ENCODE measurements around the gene RNF207.

RNF207 gene

DNA sequence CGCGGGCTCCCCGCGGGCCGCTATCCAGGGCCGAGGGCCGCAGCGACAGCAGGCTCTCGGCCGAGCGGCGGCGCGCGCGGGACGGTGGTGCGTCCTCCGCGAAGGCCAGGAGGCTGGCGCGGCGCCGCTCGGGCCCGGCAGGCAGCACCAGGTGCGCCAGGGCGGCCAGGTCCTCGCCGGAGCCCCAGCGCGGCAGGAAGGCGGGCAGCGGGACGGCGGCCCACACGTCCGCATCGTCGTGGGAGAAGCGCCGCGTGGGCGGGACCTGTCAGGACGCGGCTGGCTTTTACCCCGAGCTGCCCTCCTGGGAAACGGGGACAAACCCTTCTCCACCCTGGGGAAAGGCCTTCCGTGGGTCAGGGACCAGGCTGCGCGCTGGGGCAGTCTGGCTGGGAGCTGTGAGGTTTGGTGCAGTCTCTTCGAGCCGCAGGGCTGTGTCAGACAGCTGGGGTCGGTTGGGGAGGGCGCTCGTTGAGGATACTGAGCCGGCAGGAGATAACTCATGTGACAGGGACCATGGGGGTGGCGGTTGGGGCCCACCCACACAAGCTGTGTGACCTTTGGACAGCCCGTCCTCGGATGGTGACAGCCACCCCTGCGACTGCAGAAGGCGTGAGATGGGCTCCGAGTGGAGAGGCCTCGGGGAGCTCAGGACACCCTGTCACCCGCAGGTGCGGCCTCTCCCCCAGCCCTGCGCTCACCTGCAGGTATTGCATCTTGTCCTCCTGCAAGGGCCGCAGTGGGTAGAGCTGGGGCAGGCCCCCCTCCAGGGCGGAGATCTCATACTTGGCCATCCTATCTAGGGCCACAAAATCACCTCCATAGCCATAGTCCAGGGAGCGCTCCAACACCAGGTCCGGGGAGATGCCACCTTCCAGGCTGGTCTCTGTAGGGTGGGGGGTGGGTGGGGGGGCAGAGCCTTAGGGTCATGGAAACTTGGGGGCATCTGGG lies 44.1 kb downstream of the RNF207 start:
- no peak for DNase-seq (ENCODE audit: low read depth in 2 of 2)

DNA sequence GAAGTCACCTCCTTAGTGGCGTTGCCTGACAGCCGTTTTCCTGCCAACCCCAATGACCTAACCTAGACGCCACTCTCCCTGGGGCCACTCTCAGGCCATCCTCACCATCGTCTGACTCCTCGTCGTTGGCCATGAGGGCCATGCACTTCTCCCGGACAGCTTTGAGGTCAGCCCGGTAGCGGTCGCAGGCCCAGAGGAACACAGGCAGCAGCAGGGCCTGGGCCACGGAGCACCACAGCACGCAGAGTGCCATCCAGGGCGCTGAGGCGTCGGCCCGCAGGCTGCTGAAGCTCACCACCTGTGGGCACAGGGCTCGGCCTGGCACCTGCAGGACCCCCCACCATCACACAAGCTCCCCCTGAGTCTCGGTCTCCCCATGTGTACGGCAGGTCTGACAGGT lies 45.3 kb downstream of the RNF207 start:
- no peak for DNase-seq (ENCODE audit: low read depth in 2 of 2)

DNA sequence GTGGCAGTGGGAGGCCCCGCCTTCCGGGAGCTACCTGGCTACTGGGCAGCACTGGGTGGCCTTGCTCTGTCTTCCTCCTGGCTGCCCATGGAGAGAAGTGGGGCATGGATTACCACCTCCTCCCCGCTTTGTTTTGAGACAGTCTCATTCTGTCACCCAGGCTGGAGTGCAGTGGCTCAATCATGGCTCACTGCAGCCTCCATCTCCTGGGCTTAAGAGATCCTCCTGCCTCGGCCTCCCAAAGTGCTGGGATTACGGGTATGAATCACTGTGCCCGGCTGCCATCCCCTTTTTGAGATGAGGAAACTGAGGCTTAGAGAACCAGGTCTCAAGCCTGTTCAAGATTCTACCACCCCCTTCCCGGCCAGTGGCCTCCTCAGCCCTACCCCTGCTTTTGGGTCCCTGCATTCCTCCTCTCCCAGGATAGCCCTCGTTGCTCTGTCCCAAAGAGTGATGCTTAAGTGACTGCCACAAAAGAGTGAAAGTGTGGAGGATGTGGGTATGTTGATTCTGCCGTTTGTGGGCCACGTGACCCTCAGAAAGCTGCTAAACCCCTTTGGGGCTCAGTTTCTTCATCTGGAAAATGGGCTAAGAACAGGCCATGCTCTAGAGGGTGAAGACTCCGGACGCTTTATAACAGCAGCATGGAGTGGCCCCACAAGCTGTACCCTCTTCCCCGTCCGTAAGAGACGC lies 45.9 kb downstream of the RNF207 start:
- no peak for DNase-seq (ENCODE audit: low read depth in 2 of 2)

DNA sequence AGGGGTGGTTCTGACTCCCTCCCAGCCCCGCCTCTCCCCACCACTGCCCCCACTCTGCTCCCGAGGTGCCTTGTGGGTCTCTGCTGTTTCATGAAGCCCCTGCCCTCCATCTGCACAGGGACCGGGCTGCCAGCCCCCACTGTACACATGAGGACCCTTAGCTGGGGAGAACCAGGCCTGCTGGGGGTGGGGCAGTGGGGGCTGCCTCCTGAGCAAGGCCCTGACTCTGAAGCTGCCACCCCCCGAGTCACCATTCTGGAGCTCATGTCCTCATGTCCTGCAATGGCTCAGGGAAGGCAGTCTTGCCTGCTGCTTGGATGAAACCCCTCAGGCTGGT lies 46.4 kb downstream of the RNF207 start:
- no peak for DNase-seq (ENCODE audit: low read depth in 2 of 2)

DNA sequence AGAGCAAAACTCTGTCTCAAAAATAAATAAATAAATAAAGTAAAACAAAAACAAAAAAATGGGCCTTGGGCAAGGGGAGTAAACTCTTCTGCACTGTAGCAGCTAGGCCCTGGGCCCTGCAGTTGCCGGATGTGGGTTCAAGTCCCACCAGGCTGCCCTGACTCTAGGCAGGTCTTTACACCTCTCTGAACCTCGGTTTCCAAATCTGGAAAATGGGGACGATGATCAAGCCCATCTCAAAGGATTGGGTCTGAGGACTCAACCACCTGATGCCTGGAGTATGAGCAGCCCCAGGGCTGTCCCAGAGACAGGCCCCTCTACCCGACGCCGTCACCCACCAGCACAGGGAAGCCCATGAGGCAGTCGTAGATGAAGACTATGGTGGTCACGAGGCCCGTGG lies 47.5 kb downstream of the RNF207 start:
- DNase-seq (ENCODE audit: low read depth in 2 of 2), result no peak

DNA sequence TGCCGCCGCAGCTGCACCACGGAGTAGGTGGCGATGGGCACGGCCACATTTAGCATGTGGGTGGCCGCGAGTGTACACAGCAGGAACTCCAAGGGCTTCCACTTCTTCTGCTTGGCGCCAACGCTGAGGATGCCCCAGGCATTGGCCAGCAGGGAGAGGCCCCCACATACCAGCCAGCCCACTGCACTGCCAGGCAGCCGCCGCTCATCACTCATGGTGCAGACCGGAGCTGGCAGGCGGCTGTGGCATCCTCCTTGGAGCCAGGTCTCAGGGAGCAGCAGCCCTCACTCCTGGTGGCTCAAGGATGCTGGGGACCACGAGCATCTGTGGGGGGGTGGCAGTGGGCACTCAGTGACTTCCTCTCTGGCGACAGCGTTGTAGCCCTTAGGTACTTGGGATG lies 48.8 kb downstream of the RNF207 start:
- no peak for DNase-seq (ENCODE audit: low read depth in 2 of 2)

GRCh38 chr1:6256645-6257044 lies 50.7 kb downstream of the RNF207 start:
- no peak for DNase-seq (ENCODE audit: low read depth in 2 of 2)

- DNase-seq (ENCODE audit: low read depth in 2 of 2), result no peak
Observed at GRCh38 chr1:6257541-6258069, 51.7 kb downstream of the RNF207 start.

GRCh38 chr1:6258675-6259074 lies 52.8 kb downstream of the RNF207 start:
- no peak for DNase-seq (ENCODE audit: low read depth in 2 of 2)

DNA sequence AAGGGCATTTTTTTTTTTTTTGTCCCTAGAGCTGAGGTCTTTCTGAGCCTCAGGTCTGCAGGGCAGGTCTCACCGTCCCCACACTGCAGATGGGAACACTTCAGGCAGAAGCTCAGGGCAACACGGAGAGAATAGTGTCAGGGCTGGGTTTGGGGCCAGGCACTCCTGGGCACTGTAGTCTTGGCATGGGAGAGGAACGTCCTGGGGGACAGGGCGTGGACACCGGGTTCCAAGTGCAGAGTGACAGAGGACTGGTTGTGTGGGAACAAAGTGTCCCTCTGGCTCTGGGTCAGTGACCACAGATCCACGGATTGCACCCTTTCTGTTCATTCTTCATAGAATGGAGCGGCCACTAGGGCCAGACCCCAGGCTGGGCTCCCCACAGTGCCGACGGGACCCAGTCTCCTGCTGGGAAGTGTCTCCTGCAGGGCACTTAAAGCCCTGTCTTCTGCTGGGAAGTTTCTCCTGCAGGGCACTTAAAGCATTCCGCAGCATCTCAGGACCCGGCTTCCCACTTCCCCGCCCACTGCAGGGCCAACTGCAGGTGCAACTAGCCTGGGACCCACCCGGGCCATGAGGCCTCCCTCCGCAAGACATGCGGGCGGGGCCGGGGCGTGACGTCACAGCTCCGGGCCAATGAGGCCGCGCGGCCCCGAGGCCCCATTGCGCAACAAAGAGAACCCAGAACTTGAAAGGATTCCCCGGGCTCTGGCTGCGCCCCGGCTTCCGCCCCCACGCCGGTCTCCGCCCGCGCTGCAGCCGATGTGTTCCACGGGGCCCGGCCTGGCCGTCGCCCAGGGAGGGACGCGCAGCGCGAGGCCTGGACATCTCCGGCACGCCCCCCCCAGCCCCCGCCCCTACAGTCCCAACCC lies 53.8 kb downstream of the RNF207 start:
- DNase-seq (ENCODE audit: low read depth in 2 of 2), result peak; percentile 49 to 58

GRCh38 chr1:6260433-6260934 lies 54.6 kb downstream of the RNF207 start:
- DNase-seq (ENCODE audit: low read depth in 2 of 2), result no peak

- no peak for DNase-seq (ENCODE audit: low read depth in 2 of 2)
Observed at GRCh38 chr1:6260961-6261614, 55.2 kb downstream of the RNF207 start, which contains the start of gene GPR153. Gene GPR153 (minus strand): TSS chr1:6261098. CDS start chr1:6254905, 6,193 bp downstream.

GRCh38 chr1:6261615-6261995 lies 55.7 kb downstream of the RNF207 start:
- DNase-seq (ENCODE audit: low read depth in 2 of 2), result no peak

DNA sequence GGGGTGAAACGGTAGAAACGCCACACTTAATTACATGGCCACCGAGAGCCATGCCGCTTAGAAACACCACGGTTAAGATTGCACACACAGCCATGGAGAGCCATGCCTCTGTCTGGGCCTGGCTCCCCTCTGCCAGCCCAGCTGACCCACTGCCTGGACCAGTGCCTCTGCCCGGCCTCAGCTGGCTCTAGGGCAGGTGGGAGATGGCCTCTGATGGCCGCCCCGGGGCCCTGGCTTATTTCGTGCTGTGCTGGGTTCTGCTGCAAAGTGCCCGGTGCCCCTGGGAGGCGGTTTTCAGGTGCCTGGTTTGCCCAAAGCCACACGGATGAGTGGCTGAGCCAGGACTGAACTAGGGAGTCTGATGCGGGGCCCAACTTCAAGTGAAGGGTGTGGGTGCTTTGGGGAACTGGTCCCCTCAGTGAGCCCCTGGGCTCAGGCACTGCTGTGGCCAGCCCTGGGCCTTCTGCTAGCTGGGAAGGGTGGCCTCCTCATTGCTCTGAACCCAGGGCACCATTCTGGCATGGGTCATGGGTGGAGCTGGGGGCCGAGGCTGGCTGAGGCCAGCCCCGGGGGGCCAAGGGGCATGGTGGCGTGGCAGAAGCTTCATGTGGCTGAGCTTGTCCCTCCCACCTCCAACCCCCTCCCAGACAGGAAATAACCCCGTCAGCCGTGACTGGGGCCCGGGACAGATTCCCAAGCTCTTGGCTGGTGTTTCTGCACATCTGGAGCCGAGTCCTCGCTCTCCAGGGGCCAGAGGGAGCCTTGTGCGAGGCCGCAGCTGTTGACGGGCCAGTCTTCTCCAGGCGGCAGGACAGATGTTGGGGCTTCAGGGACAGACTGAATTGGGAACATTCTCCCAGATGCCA lies 56.9 kb downstream of the RNF207 start:
- no peak for DNase-seq (ENCODE audit: low read depth in 2 of 2)

DNA sequence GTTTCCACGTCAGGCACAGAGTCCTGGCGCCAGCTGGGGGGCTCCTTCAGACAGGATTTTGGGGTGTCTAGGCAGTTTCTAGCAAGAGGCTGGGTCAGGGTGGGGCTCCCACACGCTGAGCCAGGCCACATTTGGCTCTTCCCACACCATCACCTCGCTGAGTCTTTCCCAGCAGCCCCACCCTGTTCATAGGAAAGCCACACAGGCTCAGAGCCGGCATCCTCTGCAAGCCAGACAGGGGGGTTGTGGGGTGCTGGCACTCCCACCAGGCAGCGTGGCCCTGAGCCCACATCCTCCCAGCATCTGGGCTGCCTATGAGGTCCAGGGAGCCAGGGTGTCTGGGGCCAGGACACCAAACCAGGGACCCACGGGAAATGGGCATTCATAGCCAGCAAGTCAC lies 57.8 kb downstream of the RNF207 start:
- DNase-seq (ENCODE audit: low read depth in 2 of 2), result no peak

DNA sequence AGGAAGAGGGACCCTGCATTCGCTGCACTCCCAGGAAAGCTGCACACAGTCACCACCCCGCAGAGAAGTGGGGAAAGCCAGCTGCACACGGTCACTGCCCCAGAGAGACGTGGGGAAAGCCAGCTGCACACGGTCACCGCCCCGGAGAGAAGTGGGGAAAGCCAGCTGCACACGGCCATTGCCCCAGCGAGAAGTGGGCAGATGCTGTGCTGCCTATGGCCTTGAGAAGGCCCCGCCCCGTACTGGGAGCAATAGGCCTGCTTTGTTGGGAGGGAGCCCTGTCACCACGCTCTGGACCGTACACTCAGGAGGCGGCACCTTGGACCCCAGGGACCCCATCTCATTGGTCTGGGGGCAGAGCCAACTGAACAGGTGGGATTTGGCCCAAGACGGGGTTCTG lies 59.2 kb downstream of the RNF207 start:
- no peak for DNase-seq (ENCODE audit: low read depth in 2 of 2)

- no peak for DNase-seq (ENCODE audit: low read depth in 2 of 2)
Observed at GRCh38 chr1:6266641-6267040, 60.7 kb downstream of the RNF207 start.

DNA sequence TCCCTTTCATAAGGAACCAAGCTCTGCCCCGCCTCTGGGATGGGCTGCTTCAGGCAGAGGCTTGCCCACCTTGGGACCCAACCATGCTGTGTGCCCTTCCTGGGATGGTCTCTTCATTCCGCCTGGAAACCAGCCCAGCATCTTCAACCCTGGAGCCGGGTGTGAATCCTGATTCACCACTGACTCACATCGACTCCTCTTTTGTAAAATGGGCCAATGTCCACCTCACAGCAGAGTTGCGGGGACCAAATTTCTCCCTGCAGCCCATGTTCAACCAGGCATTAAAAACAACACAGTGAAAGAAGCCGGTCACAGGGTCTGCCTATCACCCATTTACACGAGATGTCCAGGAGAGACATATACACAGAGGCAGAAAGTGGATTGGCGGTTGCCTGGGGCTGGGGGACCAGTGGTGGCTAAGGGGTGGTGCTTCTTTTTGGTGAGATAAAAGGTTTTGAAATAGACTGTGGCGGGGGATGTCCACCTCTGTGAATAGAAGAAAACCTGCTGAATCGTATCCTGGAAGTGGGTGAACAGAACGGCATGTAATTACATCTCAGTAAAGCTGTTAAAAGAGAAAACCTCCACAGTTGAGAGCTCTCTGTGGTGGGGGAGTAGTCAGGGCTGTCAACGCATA lies 61.9 kb downstream of the RNF207 start:
- DNase-seq (ENCODE audit: low read depth in 2 of 2), result no peak

DNA sequence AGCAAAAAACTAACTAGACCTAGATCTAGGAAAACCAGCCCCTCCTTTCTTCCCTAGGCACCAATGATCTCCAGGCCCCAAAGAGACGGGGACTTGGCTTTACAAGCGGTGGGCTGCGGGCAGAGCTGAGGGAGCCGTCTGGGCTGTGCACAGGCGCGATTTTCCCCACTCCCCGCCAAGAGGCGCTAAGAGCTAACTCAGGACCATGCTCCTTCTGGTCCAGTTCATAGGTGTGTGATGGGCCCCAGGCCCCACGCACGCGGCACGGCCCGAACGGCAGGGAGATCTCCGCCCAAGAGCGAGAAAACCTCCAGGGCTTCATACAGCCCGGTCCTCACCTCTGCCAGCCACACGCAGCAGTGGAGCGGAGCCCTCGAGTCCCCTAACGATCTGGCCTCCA lies 62.5 kb downstream of the RNF207 start:
- DNase-seq (ENCODE audit: low read depth in 2 of 2), result no peak

DNA sequence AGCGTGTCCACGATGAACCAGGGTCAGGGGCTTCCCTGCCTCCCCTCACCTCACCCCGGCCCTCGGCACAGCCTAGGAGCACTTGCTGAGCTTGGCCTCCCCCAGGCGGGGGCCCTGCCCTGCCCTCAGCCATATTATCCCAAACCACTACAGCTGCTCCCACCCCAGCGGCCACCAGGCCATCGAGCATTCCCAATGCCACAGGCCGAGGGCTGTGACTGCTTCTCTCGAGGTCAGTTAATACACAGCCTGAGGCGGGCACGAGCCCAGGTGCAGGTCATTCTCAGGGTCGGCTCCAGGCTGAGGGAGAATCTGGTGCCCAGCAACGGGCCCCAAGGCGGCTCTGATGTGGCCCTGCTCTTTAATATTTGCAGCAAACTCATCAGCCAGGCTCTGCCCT lies 63.4 kb downstream of the RNF207 start:
- DNase-seq (ENCODE audit: low read depth in 2 of 2), result no peak

All from stimulated activated CD8-positive, alpha-beta memory T cell treated with anti-CD3 and anti-CD28 coated beads, Interleukin-7, amount 100 ng/mL, for 1 hour (primary cell).